Heart left ventricle (tissue), 16 donors: ENCODE measurements around the gene MON1A. TPM values are rescaled to one million over a fixed set of nuclear protein-coding genes. Genes with fewer than 3 reads are reported as not detected.
"Not testable (repeated sequence)": the region's sequence is repeated elsewhere in the genome, so short reads cannot be mapped to it uniquely, and the experiment has no call there.

Experiments
- ATAC-seq, 4 donors: fragments of 200-7000 bp; cut with Tn5 transposase; one replicate each; pipeline ENCODE4 v1.9.1; 2020 to 2022; ENCODE audit warnings: moderate library complexity in 4 of 4, mild to moderate bottlenecking in 3 of 4, moderate number of reproducible peaks in 1 of 4
- DNase-seq, 5 donors: peaks; one replicate each; pipeline ENCODE4 v3.0.0-alpha.2; 2020
- H3K27ac ChIP-seq, 12 donors: fragments of 200-600 bp; sonication (generic) in 4 of 12; one replicate each; pipeline versions ENCODE4 v1.5.0 to v1.8.0; 2016 to 2022; ENCODE audit warnings: mild to moderate bottlenecking in 2 of 12
- H3K27me3 ChIP-seq, 9 donors: fragments of 200-600 bp; sonication (generic) in 2 of 9; one replicate each; pipeline versions ENCODE4 v1.5.1 to v1.8.0; 2016 to 2022; ENCODE audit warnings: mild to moderate bottlenecking in 3 of 9
- H3K36me3 ChIP-seq, 9 donors: fragments of 200-600 bp; sonication (generic) in 2 of 9; one replicate each; pipeline versions ENCODE4 v1.5.0 to v1.8.0; 2018 to 2022; ENCODE audit warnings: mild to moderate bottlenecking in 2 of 9
- H3K4me1 ChIP-seq, 12 donors: fragments of 200-600 bp; sonication (generic) in 4 of 12; one replicate each; pipeline versions ENCODE4 v1.5.0 to v1.8.0; 2016 to 2022; ENCODE audit warnings: mild to moderate bottlenecking in 3 of 12
- H3K4me3 ChIP-seq, 12 donors: fragments of 200-600 bp; sonication (generic) in 4 of 12; one replicate each; pipeline versions ENCODE4 v1.5.0 to v1.8.0; 2017 to 2022; ENCODE audit warnings: mild to moderate bottlenecking in 9 of 12, moderate library complexity in 4 of 12
- H3K9me3 ChIP-seq, 12 donors: fragments of 200-600 bp; sonication (generic) in 4 of 12; one replicate each; pipeline versions ENCODE4 v1.5.0 to v1.8.0; 2016 to 2022; ENCODE audit warnings: mild to moderate bottlenecking in 1 of 12
- CTCF ChIP-seq, 12 donors: fragments of 200-600 bp; sonication (generic) in 4 of 12; IDR thresholded peaks; one replicate each; pipeline versions ENCODE4 v1.5.0 to v1.8.0; 2018 to 2022; ENCODE audit warnings: antibody characterized with exemption in 12 of 12, mild to moderate bottlenecking in 5 of 12
- POLR2A ChIP-seq, 2 donors: fragments of 450-650 bp; IDR thresholded peaks; one replicate each; pipeline ENCODE4 v1.6.1; 2017; ENCODE audit warnings: antibody characterized with exemption in 2 of 2, mild to moderate bottlenecking in 2 of 2, moderate library complexity in 2 of 2
- WGBS, 4 donors: extraction: QIAGEN DNeasy Blood & Tissue Kit in 2 of 4; methylation state at CpG; one replicate each; pipeline versions ENCODE4 v1.1.5 to v1.1.7; 2013 to 2018; 5-methylcytosine and 5-hydroxymethylcytosine counted together
- intact Hi-C, 10 donors: fragments of 100-400 bp; cut with DNase I; formaldehyde crosslinking; loops; one replicate each; pipeline versions ENCODE4 v1.11.1 to v1.14.2; 2022
- polyA plus RNA-seq, 2 donors: library from polyadenylated mRNA; stranded (reverse); fragments of 200-250 nt; gene quantifications; one replicate each; pipeline ENCODE4 v1.2.3, GENCODE V29; 2013
- total RNA-seq, 9 donors: library from RNA; depleted of rRNA in 2 of 9; stranded (reverse); fragments of >200 nt in 2 of 9; fragmentation: NEBNext Ultra II Directional in 3 of 9; extraction: Animal tissue kit (Norgen Biotek cat#: 25700) in 3 of 9; gene quantifications; one replicate each; pipeline versions ENCODE4 v1.1.0 to v1.2.4, GENCODE V29; 2016 to 2023
- donor health status: ischemic (EF 13 %, LVEDD 7.1; RV severe dilation, severe dysfunction).
- donor health status: healthy with polysubstance abuse.
- donor health status: DM: no; HTN: yes; CAD: no.
- donor health status: DM: no; HTN: no; CAD: no.
- donor health status: ischemic (EF 25% LVEDD 6.9; RV normal size, moderate dysfunction).
- donor health status: ischemic (EF 25% LVEDD 5.7; RV mildly dilated, moderate dysfunction).
- donor health status: healthy.
- donor health status: DM: yes; HTN: yes; CAD: no.
- donor health status: ischemic (EF 35%, LVEDD 5.7; RV mildly dilated, moderate dysfunction).
- donor health status: nonischemic (EF 11% LVEDD 7.7; RV severe dilation, severe dysfunction).
- donor health status: DM: yes; HTN: yes; CAD: no.
- donor health status: PGD.
- donor health status: ischemic (EF 29% LVEDD 5.4; RV normal size, mild dysfunction).
- donor health status: nonischemic (EF 23%, LVEDD 6.1; RV moderate dilation, normal function).

The MON1A gene
- total and polyA plus RNA-seq, 11 donors, result 4.8 to 16.3 (median 7.7) TPM

DNA sequence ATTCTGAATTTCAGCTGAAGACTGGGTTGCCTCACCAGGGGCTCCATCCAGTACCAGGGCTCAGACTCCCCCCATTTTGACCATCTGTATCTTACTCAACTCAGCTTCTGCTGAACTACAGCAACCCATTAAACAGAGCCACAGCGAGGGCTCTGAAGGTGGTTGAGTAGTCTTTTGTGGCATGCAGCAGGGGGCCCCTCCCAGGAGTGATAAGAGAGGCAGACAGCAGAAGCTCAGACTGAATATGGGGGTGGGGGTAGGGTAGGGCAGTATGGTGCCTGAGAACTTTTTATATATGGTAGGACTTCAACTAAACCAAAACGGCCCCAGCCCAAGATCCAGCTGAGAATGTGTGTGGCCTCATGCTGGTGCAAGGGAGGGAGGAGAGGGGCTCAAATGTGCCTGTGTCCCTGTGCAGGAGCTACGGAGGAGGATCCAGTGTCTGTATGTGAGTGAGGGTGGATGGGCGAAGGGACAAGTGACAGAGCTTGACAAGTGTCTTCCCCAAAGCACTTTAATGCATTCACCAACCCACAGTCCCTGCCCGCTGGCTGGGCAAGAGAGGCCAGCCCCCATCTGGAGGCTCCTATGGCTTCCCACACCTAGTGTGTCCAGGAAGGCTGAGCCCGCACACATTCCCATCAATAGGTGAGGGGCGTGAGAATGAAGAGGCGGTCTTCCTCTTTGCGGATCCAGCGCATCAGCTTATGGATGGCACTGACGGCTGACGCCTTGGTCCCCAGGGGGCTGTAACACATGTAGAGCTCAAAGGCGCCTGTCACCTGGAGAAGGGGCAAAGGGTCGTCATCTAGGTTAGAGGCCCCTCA is 21.0 kb downstream of the MON1A start:
- intact Hi-C loops, result loop anchor here in 8 of 10 donors (5.0 to 10.0 kb wide), 7 partner anchors 64 to 364 kb away; partner anchors contain the start of genes INKA1 (in 4 of the 8) and AMIGO3 (in 1 of the 8)
- no peak for DNase-seq
- 90 to 93% (median 91%) methylated on average over 13 to 14 of the region's 14 CpGs for WGBS, 4 donors
- H3K36me3 ChIP-seq, result peaks cover 0 to 41% (median 33%) of the 10 kb centered on the region in 9 donors
- peaks cover under 1 to 23% (median 19%) of the 10 kb centered on the region in 12 donors for H3K4me1 ChIP-seq
- H3K9me3 ChIP-seq, result no peaks in the 10 kb centered on the region
- H3K4me3 ChIP-seq, result no peak overlapping the region
- ATAC-seq, result no peak
- H3K27ac ChIP-seq, result no peak overlapping the region
- TF ChIP-seq CTCF (IDR thresholded peaks at IDR 0.05), result no peak
- H3K27me3 ChIP-seq, result no peaks in the 10 kb centered on the region

DNA sequence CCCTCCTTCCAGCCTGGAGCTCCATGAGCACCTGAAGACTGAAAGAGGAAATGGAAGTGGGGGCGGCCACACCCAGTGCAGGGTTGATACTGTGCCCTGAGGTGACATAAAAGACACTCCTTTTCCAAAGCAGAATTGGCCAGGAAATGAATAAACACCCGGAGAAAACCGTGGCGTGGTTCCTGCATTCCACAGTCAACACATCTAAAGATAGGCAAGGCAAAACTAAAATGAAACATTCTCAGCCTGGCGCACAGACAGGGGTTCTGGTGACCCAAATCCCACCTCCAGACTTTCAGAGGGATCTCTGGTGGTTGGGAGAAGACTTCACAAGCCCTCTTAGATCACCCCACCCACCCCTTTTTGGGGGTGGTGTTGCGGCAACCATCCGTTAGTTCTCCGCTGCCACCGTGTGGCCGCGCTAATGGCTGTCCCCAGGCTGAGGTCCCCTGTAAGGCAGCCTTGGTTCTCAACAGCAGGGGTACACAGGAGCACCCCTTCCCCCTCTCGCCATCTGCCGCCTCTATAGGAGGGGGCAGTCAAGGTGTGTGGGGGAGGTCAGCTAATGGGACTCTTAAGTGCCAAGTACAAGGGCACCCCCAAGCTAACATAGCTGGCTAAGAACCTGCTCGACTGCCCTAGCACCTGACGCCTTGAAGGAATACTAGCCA is 23.4 kb downstream of the MON1A start:
- Histone ChIP-seq H3K4me3 (peak overlapping the region in 10 of 12 donors; percentile 13 to 45 (median 32)), H3K9me3 (no peaks in the 10 kb centered on the region), H3K4me1 (peaks cover 4 to 35% (median 23%) of the 10 kb centered on the region in 12 donors), H3K27ac (peak overlapping the region in 11 of 12 donors; percentile 11 to 72 (median 54)), H3K36me3 (peaks cover 0 to 24% (median 18%) of the 10 kb centered on the region in 9 donors), H3K27me3 (no peaks in the 10 kb centered on the region)
- TF ChIP-seq POLR2A (IDR thresholded peaks at IDR 0.05), result no peak
- TF ChIP-seq CTCF (IDR thresholded peaks at IDR 0.05), result peak; percentile 40 to 87 (median 72)
- ATAC-seq (peak in 3 of 4 donors; percentile 47 to 72 (median 60)), DNase-seq (peak in 3 of 5 donors; percentile 46 to 57 (median 54))
- 14 to 23% (median 17%) methylated on average over 7 to 15 of the region's 15 CpGs for WGBS, 4 donors
- intact Hi-C loops, result loop anchor here (1.0 to 10.0 kb wide), 11 partner anchors 61 to 361 kb away; partner anchors contain the start of genes INKA1 (in 8 of the 10) and AMIGO3 (in 1 of the 10)

DNA sequence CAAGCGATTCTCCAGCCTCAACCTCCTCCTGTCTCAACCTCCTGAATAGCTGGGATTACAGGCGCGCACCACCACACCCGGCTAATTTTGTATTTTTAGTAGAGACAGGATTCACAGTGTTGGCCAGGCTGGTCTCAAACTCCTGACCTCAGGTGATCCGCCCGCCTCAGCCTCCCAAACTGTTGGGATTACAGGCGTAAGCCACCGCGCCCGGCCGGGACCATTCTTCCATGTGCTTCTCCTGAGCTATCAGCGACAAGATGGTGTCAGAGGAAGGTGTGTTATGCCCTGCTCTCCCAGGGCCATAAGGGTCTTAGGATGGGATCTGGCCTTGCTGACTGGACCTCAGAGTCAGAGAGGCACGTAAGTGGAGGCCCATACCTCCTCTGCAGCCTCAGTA is 25.2 kb downstream of the MON1A start:
- not testable (repeated sequence) for H3K9me3 ChIP-seq, H3K36me3 ChIP-seq, ATAC-seq, DNase-seq, H3K27me3 ChIP-seq
- peaks cover 6 to 43% (median 28%) of the 10 kb centered on the region in 12 donors for H3K4me1 ChIP-seq
- H3K27ac ChIP-seq, result peak overlapping the region in 6 of 12 donors; percentile 26 to 84 (median 55)
- WGBS, 4 donors, result 93 to 99% (median 96%) methylated on average over 12 to 13 of the region's 13 CpGs
- H3K4me3 ChIP-seq, result peak overlapping the region in 1 of 12 donors; percentile 56
- intact Hi-C loops, result loop anchor here in 6 of 10 donors (2.0 to 10.0 kb wide), 9 partner anchors 47 to 360 kb away; partner anchors contain the start of genes AMIGO3 (in 1 of the 6), GMPPB (in 1 of the 6) and TRAIP (in 1 of the 6)

DNA sequence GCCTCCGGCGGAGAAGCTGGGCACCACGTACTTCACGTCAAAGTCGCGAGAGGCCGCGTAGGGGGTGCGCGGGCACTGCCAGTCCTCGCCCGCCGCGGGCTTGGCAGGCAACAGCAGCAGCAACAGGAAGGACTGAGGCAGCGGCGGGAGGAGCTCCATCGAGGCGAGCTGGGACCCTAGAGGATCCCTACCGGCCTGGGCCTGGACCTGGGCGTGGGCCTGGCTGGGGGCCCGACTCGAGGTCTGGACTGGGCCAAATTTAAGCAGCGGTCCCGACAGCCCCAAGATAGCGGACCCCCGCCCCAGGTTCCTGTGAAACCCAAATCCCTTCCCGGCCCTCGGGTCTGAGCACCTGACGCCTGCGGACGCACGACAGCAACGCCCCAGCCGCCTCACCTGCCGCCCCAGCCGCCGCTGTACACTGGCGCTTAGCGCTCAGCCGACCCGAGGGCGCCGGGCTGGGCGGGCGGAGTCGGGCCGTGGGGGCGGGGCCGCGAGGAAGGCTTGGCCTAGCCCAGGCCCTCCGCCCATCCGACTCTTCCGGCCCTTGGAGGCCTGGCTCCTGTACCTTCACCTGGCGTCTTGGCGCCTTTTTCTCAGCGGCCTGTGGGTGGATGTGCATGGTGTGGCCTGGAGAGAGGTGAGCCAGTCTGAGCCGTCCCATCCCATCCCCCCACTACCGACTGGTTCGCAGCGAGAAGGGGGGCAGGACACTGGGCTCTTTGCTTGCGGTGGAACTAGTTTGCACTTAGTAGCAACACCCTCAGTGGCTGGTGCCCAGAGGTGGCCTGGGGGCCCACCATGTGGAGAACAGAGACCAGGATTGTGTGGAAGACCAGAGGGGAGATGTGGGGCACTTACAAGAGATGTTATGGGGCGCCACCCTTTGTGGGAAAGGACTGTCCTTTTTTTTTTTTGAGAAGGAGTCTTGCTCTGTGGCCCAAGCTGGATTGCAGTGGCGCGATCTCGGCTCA is 25.9 kb downstream of the MON1A start, which contains the start of gene MST1R:
MST1R (minus strand) TSS at position 423 of the 974 bp plus-strand sequence; CDS start at position 159, 264 bp downstream.
- Histone ChIP-seq H3K4me3 (peak within 1 kb of the TSS; percentile 14 to 62 (median 46)), H3K27me3 (no peaks in the 10 kb centered on the region), H3K36me3 (peaks cover 0 to 2% (median 0%) of the 10 kb centered on the region in 9 donors), H3K4me1 (peaks cover 6 to 43% (median 28%) of the 10 kb centered on the region in 12 donors), H3K9me3 (no peaks in the 10 kb centered on the region), H3K27ac (peak within 1 kb of the TSS in 10 of 12 donors; percentile 18 to 84 (median 55))
- peak; percentile 50 to 86 (median 80) for ATAC-seq
- intact Hi-C loops, result loop anchor here in 6 of 10 donors (1.0 to 10.0 kb wide), 10 partner anchors 46 to 359 kb away; partner anchors contain the start of genes AMIGO3 (in 1 of the 6), GMPPB (in 1 of the 6) and TRAIP (in 1 of the 6)
- TF ChIP-seq CTCF (IDR thresholded peaks at IDR 0.05) (no peak), POLR2A (IDR thresholded peaks at IDR 0.05) (peak in 1 of 2 donors; percentile 40)
- WGBS, 4 donors, result 28 to 45% (median 34%) methylated on average over 48 to 65 of the region's 65 CpGs
- peak; percentile 75 to 88 (median 80) for DNase-seq
